Activated T-cell treated with anti-CD3 and anti-CD28 coated beads, Interleukin-2, amount 50 U/mL, for 4 hours (primary cell): ENCODE data around the gene KRTAP2-3. TPM values are rescaled to one million over a fixed set of nuclear protein-coding genes. Genes with fewer than 3 reads are reported as not detected.
"Not testable (repeated sequence)": the region's sequence is repeated elsewhere in the genome, so short reads cannot be mapped to it uniquely, and the experiment has no call there.

Experiments used
- ATAC-seq, 2 donors: fragments of 200-7000 bp; cut with Tn5 transposase; one replicate each; pipeline ENCODE4 v1.10.0; 2021
- DNase-seq: peaks from one replicate; pipeline ENCODE4 v3.0.0-alpha.2; 2020
- H3K27me3 Mint-ChIP-seq: one replicate; pipeline ENCODE4 v1.8.0; 2021; ENCODE audit warnings: low read depth, mixed read lengths
- H3K36me3 Mint-ChIP-seq: one replicate; pipeline ENCODE4 v1.8.0; 2022; ENCODE audit warnings: mixed read lengths; ENCODE audit not compliant: insufficient read depth
- H3K4me1 Mint-ChIP-seq: one replicate; pipeline ENCODE4 v1.8.0; 2021; ENCODE audit warnings: low read depth, mixed read lengths
- H3K4me3 Mint-ChIP-seq: one replicate; pipeline ENCODE4 v1.8.0; 2021; ENCODE audit warnings: mild to moderate bottlenecking, moderate library complexity, mixed read lengths
- H3K9me3 Mint-ChIP-seq: one replicate; pipeline ENCODE4 v1.8.0; 2021; ENCODE audit warnings: mixed read lengths
- total RNA-seq, 3 donors: library from RNA; stranded (reverse); gene quantifications; one replicate each; pipeline ENCODE4 v1.2.1, GENCODE V29; 2021

The KRTAP2-3 gene
- total RNA-seq, 3 donors from 2014 or later: not detected

DNA sequence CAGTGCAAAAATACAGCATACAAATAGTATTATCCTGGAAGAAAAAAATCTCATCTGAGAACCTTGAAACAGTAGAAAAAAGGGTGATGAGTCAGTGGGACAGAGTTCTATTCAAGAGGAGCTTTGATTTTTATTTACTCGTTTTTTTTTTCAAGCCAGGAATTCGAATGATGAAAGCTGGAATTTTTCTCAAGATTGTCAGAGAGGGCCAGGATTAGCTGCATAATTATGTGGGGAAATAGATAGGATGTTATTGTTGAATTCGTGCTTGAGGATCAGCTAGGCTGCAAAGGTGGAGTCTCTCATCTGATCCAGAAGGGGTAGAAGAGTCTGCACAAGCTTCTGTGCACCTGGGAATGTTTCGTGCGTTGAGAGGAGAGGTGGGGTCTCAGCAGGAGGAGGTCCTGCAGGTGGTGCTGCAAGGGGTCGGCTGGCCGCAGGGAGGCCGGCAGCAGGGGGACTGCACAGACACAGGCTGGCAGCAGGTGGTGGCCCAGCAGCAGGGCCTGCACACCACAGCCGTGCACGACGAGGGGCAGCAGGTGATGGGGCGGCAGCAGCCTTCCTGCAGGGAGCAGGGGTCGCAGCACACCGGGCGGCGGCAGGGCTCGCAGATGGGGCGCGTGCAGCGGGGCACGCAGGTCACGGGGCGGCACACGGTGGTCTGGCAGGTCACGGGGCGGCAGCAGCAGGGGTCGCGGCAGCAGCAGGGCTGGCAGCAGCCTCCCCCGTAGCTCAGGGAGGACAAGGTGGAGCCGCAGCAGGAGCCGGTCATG is 450 bp downstream of the KRTAP2-3 start:
- H3K9me3 Mint-ChIP-seq, ATAC-seq, H3K4me3 Mint-ChIP-seq, H3K4me1 Mint-ChIP-seq, H3K36me3 Mint-ChIP-seq, DNase-seq: not testable (repeated sequence)
- peaks cover 32% of the 10 kb centered on the region for H3K27me3 Mint-ChIP-seq

DNA sequence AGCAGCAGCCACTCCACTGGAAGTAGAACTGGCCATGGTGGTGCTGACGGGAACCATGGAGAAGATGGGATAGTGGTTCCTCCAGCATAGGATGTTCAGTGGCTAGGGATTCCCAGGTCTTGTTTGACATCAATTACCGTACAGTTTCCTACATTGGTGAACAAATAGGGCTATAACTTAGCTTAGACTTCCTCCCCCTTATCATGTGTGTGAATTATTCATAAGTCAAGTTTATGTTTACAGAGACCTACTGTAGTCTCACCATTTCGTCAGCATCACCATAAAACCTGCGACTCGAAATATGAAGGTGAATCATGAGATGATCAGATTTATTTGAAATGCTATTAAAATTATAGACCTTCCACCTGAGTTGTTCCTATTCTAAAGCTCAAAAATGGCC is 1.2 kb downstream of the KRTAP2-3 start:
- DNase-seq: no peak
- H3K36me3 Mint-ChIP-seq: no peaks in the 10 kb centered on the region
- H3K4me1 Mint-ChIP-seq: no peaks in the 10 kb centered on the region
- no peak overlapping the region for H3K4me3 Mint-ChIP-seq
- H3K9me3 Mint-ChIP-seq: peaks cover 7% of the 10 kb centered on the region
- ATAC-seq: no peak
- H3K27me3 Mint-ChIP-seq: peaks cover 32% of the 10 kb centered on the region

DNA sequence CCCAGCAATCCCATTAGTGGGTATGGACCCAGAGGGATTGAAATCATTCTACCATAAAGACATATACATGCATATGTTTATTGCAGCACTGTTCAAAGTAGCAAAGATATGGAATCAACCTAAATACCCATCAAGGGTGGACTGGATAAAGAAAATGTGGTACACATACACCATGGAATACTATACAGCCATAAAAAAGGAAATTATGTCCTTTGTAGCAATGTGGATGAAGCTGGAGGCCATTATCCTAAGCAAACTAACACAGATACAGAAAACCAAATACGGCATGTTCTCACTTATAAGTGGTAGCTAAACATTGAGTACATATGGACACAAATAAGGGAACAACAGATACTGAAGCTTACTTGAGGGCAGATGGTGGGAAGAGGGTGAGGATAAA is 2.4 kb downstream of the KRTAP2-3 start:
- Mint-ChIP-seq H3K4me3 (no peak overlapping the region), H3K4me1 (no peaks in the 10 kb centered on the region), H3K36me3 (no peaks in the 10 kb centered on the region), H3K27me3 (peaks cover 32% of the 10 kb centered on the region), H3K9me3 (peaks cover 7% of the 10 kb centered on the region)
- no peak for DNase-seq
- no peak for ATAC-seq

DNA sequence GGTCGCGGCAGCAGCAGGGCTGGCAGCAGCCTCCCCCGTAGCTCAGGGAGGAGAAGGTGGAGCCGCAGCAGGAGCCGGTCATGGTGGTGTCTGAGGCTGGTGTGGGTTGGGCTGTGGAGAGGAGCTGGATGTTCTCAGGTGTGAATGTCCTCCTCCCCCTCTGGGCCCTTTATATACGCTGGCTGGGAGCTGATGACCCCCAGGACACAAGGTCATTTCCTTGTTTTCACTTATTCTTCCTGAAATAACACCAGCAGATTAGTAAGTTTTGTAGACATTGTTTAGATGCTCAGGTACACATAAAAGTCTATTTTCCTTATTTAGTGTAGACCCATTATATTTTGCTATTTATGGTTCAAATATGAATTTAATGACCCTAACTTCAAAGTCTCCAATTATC is 4.8 kb downstream of the KRTAP2-3 start, which contains the start of gene KRTAP2-2:
Gene KRTAP2-2, minus strand, starts transcription at position 101 of the 400 bp plus-strand sequence. Its CDS starts 19 bp downstream, at position 82.
- not testable (repeated sequence) for H3K9me3 Mint-ChIP-seq, H3K4me1 Mint-ChIP-seq, DNase-seq, ATAC-seq, H3K36me3 Mint-ChIP-seq, H3K4me3 Mint-ChIP-seq
- peaks cover 30% of the 10 kb centered on the region for H3K27me3 Mint-ChIP-seq

DNA sequence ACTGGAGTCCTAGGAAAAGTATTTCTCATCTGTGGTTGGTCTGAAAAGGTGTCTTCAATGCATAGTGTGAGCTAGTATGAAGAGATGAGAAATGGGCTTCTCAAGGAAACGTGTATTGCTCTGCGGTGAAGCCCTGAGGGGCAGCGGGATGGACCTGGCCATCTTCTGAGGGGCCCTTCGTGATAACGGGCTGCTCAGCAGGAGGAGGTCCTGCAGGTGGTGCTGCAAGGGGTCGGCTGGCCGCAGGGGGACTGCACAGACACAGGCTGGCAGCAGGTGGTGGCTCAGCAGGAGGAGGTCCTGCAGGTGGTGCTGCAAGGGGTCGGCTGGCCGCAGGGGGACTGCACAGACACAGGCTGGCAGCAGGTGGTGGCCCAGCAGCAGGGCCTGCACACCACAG is 5.4 kb downstream of the KRTAP2-3 start:
- not testable (repeated sequence) for DNase-seq, H3K4me3 Mint-ChIP-seq, H3K9me3 Mint-ChIP-seq, ATAC-seq, H3K36me3 Mint-ChIP-seq, H3K4me1 Mint-ChIP-seq
- H3K27me3 Mint-ChIP-seq: peaks cover 27% of the 10 kb centered on the region

DNA sequence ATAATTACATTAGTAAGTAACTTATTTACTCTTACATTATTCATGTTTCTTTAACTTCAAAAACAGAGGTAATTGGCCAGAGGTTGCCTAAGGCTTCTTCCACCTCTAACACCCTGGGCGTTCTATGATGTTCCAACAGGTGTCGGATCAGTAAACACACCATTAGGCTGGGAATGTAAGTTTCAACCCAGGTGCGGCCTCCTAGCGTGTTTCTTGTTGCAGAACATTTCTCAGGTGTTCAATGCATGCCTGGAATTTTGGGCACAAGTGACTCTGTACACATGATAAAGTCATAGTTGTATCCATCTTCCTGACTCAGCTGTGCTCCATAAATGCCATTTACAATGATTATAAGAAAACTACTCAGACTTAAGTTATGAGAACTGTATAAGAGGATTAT is 5.9 kb downstream of the KRTAP2-3 start:
- no peaks in the 10 kb centered on the region for H3K36me3 Mint-ChIP-seq
- no peaks in the 10 kb centered on the region for H3K4me1 Mint-ChIP-seq
- no peak for ATAC-seq
- peaks cover 24% of the 10 kb centered on the region for H3K27me3 Mint-ChIP-seq
- no peak overlapping the region for H3K4me3 Mint-ChIP-seq
- DNase-seq: no peak
- H3K9me3 Mint-ChIP-seq: peaks cover 7% of the 10 kb centered on the region

DNA sequence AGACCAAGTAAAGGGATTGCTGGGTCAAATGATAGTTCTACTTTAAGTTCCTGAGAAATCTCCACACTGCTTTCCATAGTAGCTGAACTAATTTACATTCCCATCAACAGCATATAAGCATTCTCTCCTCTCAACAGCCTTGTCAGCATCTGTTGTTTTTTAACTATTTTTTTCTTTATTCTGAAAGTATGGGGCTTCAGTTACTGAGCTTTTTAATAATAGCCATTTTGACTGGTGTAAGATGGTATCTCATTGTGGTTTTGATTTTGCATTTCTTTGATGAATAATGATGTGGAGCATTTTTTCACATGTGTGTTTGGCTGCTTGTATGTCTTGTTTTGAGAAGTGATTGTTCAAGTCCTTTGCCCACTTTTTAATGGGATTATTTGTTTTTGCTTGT is 7.3 kb downstream of the KRTAP2-3 start:
- ATAC-seq (no peak), DNase-seq (no peak)
- Mint-ChIP-seq H3K9me3 (peaks cover 5% of the 10 kb centered on the region), H3K27me3 (peaks cover 19% of the 10 kb centered on the region), H3K4me3 (no peak overlapping the region), H3K36me3 (no peaks in the 10 kb centered on the region), H3K4me1 (no peaks in the 10 kb centered on the region)

DNA sequence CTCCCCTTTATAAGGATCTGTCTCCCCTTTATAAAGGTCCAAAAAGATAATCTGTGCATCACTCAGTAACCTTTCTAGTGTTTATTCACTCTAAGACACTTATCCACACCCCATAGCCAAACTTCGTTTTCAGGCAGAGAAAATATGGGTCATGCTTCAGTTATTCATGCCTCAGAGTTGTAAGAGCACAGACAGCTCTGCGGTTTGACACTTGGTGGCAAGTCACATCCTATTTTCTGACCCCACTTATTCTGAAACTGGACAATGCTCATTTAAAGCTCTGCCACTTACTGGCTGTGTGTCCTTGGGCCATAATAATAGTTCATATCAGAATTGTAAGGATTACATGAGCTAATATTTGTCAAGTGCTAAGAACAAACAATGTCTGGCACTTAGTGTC is 10.8 kb downstream of the KRTAP2-3 start:
- no peak for DNase-seq
- Mint-ChIP-seq H3K27me3 (peaks cover 14% of the 10 kb centered on the region), H3K4me1 (no peaks in the 10 kb centered on the region), H3K9me3 (no peaks in the 10 kb centered on the region), H3K36me3 (no peaks in the 10 kb centered on the region), H3K4me3 (no peak overlapping the region)
- no peak for ATAC-seq

DNA sequence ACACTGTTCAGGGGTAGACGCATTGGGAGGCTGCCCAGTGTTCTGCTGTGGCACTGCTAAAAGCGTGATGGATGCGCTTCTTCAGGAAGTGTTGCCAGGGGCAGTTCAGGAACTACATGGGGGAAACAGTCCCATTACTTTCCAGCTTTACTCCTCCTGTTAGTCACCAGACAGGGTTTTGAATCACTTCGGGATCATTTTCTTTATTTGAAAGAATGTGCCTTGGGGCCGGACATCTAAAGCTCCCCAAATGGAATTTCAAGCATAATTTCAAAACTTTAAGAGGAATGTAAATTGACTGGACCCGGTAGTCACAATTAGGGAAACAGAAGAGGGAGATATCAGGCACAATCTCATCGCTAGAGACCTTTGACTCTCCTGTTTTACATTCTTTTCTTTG is 11.5 kb downstream of the KRTAP2-3 start:
- no peaks in the 10 kb centered on the region for H3K36me3 Mint-ChIP-seq

DNA sequence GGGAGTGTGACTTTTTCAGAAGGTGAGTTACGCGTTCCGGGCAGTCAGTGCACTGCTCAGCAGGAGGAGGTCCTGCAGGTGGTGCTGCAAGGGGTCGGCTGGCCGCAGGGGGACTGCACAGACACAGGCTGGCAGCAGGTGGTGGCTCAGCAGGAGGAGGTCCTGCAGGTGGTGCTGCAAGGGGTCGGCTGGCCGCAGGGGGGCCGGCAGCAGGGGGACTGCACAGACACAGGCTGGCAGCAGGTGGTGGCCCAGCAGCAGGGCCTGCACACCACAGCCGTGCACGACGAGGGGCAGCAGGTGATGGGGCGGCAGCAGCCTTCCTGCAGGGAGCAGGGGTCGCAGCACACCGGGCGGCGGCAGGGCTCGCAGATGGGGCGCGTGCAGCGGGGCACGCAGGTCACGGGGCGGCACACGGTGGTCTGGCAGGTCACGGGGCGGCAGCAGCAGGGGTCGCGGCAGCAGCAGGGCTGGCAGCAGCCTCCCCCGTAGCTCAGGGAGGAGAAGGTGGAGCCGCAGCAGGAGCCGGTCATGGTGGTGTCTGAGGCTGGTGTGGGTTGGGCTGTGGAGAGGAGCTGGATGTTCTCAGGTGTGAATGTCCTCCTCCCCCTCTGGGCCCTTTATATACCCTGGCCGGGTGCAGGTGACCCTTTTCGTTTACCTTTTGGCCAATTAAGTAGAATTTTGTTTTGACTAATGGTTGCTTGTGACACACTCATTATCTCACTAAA is 13.0 kb downstream of the KRTAP2-3 start, which contains the start of gene KRTAP2-1:
Gene KRTAP2-1, minus strand, starts transcription at position 582 of the 731 bp plus-strand sequence. Its CDS starts 49 bp downstream, at position 533.
- H3K27me3 Mint-ChIP-seq: peaks cover 18% of the 10 kb centered on the region
- H3K9me3 Mint-ChIP-seq, DNase-seq, ATAC-seq, H3K4me1 Mint-ChIP-seq, H3K36me3 Mint-ChIP-seq, H3K4me3 Mint-ChIP-seq: not testable (repeated sequence)

More for the DNA sequence above, 11.5 kb downstream of the KRTAP2-3 start:
- ATAC-seq: no peak
- Mint-ChIP-seq H3K4me1 (no peaks in the 10 kb centered on the region), H3K4me3 (no peak overlapping the region), H3K27me3 (peaks cover 18% of the 10 kb centered on the region), H3K9me3 (peaks cover 3% of the 10 kb centered on the region)
- no peak for DNase-seq

DNA sequence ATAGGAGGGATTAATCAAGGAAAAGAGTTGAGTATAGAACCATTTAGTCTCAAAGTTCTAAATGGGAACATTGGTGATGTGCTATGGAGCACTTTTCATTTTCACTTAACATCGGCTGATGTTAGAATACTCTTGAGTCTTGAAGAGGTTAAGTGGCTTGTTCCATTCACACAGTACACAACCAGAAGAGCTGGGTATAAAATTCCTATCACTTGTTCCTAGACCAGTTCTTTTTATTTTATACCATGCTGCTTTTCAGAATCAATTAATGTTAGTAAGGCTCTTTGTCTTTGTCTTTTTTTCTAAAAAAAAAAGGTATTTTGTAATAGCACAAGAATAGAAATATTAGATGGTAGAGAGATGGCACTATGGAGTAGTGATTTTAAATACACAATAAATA is 17.0 kb downstream of the KRTAP2-3 start:
- no peaks in the 10 kb centered on the region for H3K36me3 Mint-ChIP-seq
- no peaks in the 10 kb centered on the region for H3K4me1 Mint-ChIP-seq
- ATAC-seq (no peak), DNase-seq (no peak)
- H3K9me3 Mint-ChIP-seq: peaks cover 6% of the 10 kb centered on the region
- no peak overlapping the region for H3K4me3 Mint-ChIP-seq
- peaks cover 20% of the 10 kb centered on the region for H3K27me3 Mint-ChIP-seq

DNA sequence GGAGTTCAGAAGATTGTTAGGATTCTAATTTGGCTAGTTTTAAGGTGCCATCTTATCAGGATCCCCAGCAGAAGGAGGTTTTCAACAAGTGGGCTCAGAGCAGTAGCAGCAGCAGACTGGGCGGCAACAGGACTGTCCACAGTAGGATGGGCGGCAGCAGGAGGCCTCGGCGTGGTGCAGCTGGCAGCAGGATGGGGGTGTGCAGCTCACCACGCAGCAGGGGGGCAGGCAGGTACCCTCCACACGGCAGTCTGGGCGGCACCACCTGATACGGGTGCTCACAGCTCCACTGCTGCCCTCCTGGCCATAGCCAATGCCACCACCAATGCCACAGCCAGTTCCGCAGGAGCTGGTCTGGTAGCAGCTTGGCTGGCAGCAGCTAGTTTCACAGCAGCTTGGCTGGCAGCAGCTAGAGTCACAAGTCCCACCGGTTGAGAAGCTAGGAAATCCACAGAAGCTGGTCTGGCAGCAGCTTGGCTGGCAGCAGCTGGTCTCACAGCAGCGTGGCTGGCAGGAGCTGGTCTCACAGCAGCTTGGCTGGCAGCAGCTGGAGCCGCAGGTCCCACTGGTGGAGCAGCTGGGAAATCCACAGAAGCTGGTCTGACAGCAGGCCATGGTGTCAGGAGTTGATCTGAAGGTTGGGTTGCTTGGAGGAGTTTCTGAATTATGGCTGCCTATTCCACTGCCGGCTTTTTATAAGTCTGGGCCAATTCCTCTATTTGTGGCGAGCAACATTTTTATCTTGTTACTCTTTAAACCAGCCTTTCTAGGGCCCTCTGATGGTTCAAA is 18.9 kb downstream of the KRTAP2-3 start, which contains the start of gene KRTAP1-1:
Gene KRTAP1-1, minus strand, starts transcription at position 668 of the 789 bp plus-strand sequence. Its CDS starts 53 bp downstream, at position 615.
- H3K4me1 Mint-ChIP-seq, H3K9me3 Mint-ChIP-seq, ATAC-seq, H3K36me3 Mint-ChIP-seq, H3K4me3 Mint-ChIP-seq, DNase-seq: not testable (repeated sequence)
- peaks cover 20% of the 10 kb centered on the region for H3K27me3 Mint-ChIP-seq

DNA sequence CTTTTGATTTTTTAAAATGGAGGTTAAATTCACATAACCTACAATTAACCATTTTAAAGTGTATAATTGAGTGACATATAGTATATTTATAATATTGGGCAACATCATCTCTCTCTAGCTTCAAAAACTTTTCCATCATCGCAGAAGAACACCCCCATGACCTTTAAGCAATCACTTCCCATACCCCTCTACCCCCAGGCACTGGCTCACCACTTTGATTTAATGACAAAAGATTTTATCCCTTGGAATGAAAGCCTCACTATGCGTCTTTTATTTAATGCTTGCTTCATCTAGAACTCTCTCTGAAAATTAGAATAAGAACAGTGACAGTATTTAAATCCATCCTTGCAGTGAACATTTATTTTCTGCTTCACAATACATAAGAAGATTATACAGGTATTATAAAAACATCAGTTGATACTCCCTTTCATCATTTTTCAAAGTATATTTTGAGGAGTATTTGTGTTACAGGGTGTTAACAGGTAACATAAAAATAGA is 22.0 kb downstream of the KRTAP2-3 start:
- Mint-ChIP-seq H3K9me3 (no peaks in the 10 kb centered on the region), H3K4me1 (no peaks in the 10 kb centered on the region), H3K36me3 (no peaks in the 10 kb centered on the region), H3K27me3 (peaks cover 19% of the 10 kb centered on the region), H3K4me3 (no peak overlapping the region)
- DNase-seq (no peak), ATAC-seq (no peak)

DNA sequence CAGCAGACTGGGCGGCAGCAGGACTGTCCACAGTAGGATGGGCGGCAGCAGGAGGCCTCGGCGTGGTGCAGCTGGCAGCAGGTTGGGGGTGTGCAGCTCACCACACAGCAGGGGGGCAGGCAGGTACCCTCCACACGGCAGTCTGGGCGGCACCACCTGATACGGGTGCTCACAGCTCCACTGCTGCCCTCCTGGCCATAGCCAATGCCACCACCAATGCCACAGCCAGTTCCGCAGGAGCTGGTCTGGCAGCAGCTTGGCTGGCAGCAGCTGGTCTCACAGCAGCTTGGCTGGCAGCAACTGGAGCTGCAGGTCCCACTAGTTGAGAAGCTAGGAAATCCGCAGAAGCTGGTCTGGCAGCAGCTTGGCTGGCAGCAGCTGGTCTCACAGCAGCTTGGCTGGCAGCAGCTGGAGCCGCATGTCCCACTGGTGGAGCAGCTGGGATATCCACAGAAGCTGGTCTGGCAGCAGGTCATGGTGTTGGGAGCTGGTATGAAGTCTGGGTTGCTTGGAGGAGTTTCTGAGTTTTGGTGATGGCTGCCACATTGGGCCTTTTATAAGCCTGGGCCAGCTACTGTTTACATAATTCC is 25.5 kb downstream of the KRTAP2-3 start, which contains the start of gene KRTAP1-3:
Gene KRTAP1-3, minus strand, starts transcription at position 529 of the 590 bp plus-strand sequence. Its CDS starts 53 bp downstream, at position 476.
- not testable (repeated sequence) for H3K4me1 Mint-ChIP-seq, ATAC-seq, H3K9me3 Mint-ChIP-seq, DNase-seq, H3K4me3 Mint-ChIP-seq, H3K36me3 Mint-ChIP-seq
- peaks cover 28% of the 10 kb centered on the region for H3K27me3 Mint-ChIP-seq
